Gastroesophageal sphincter (tissue), 4 donors: ENCODE data around the gene PRSS58. TPM values are rescaled to one million over a fixed set of nuclear protein-coding genes. Genes with fewer than 3 reads are reported as not detected.

ENCODE experiments used
- ATAC-seq: fragments of 150-250 bp; one replicate; pipeline ENCODE4 v1.9.1; 2016; ENCODE audit warnings: mild to moderate bottlenecking, moderate library complexity
- H3K27ac ChIP-seq, 4 donors: fragments of 200-600 bp; sonication (generic) in 3 of 4; 1 replicate in 3 of 4; 2 replicates in 1 of 4; pipeline ENCODE4 v1.5.1; 2016 to 2019
- H3K27me3 ChIP-seq: fragments of 200-600 bp; sonication (generic); one replicate; pipeline ENCODE4 v1.5.1; 2019
- H3K36me3 ChIP-seq, 2 donors: fragments of 200-600 bp; sonication (generic); one replicate each; pipeline ENCODE4 v1.5.1; 2019; ENCODE audit warnings: control low read depth in 1 of 2
- H3K4me1 ChIP-seq, 3 donors: fragments of 200-600 bp; sonication (generic); 1 replicate in 2 of 3; 2 replicates in 1 of 3; pipeline ENCODE4 v1.5.1; 2016 to 2019; ENCODE audit warnings: control low read depth in 2 of 3
- H3K4me3 ChIP-seq, 2 donors: fragments of 200-600 bp; sonication (generic); one replicate each; pipeline ENCODE4 v1.5.1; 2019; ENCODE audit warnings: mild to moderate bottlenecking in 1 of 2, moderate library complexity in 1 of 2
- H3K9me3 ChIP-seq, 3 donors: fragments of 200-600 bp; sonication (generic); one replicate each; pipeline ENCODE4 v1.5.1; 2017 to 2019; ENCODE audit warnings: control low read depth in 2 of 3
- EP300 ChIP-seq: sonication (generic); formaldehyde crosslinking; IDR thresholded peaks from one replicate; pipeline ENCODE4 v1.6.1; 2017; ENCODE audit warnings: antibody characterized with exemption, mild to moderate bottlenecking
- POLR2A ChIP-seq, 2 donors: fragments of 450-650 bp; IDR thresholded peaks; one replicate each; pipeline ENCODE4 v1.6.1; 2017; ENCODE audit warnings: antibody characterized with exemption in 2 of 2, mild to moderate bottlenecking in 2 of 2, moderate library complexity in 1 of 2
- POLR2AphosphoS5 ChIP-seq: sonication (generic); formaldehyde crosslinking; IDR thresholded peaks from one replicate; pipeline ENCODE4 v1.6.1; 2017; ENCODE audit warnings: antibody characterized with exemption
- WGBS, 2 donors: methylation state at CpG; one replicate each; pipeline ENCODE4 v1.1.5; 2018; ENCODE audit warnings: low coverage in 1 of 2; 5-methylcytosine and 5-hydroxymethylcytosine counted together
- total RNA-seq, 4 donors: library from RNA; depleted of rRNA; stranded (reverse); fragments of >200 nt; gene quantifications; one replicate each; pipeline ENCODE4 v1.1.0, GENCODE V29; 2016
- TF ChIP-seq, protein P1 (sequence below), 4 experiments: fragments of 200-600 bp in 2 of 4; fragments of 450-650 bp in 2 of 4; sonication (generic) in 1 of 4; IDR thresholded peaks; one replicate each; pipeline ENCODE4 v1.5.1; 2017 to 2019; ENCODE audit warnings: antibody characterized with exemption in 4 of 4, mild to moderate bottlenecking in 2 of 4, moderate library complexity in 2 of 4

Gene PRSS58, protein sequence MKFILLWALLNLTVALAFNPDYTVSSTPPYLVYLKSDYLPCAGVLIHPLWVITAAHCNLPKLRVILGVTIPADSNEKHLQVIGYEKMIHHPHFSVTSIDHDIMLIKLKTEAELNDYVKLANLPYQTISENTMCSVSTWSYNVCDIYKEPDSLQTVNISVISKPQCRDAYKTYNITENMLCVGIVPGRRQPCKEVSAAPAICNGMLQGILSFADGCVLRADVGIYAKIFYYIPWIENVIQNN
- not detected for total RNA-seq

DNA sequence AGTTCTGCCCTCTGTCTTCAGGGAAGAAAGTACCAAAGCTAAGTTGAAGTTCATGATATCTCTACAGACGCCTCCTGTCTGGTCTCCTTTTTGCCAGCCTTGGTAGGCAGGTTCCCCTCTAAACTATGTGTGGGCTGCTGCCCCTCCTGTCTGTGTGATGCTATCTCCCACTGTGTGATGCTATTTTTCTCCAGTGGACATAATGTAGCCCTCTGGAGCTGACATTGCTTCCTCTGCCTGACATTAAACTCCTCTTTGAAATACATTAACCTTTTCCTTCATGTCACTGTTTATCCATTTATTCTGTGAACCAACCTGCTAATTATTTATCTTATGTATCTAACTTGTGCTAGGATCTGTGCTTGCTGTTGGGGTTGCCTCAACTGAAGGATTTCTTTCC lies at the start of gene PRSS58:
PRSS58 (minus strand) TSS at position 101 of the 400 bp plus-strand sequence. CDS start 351 bp downstream, outside the sequence.
- Histone ChIP-seq H3K27me3 (no peaks in the 10 kb centered on the region), H3K4me1 (no peaks in the 10 kb centered on the region), H3K9me3 (no peaks in the 10 kb centered on the region), H3K36me3 (no peaks in the 10 kb centered on the region), H3K4me3 (no peak within 1 kb of the TSS), H3K27ac (no peak within 1 kb of the TSS)
- no peak for ATAC-seq
- TF ChIP-seq EP300 (no peak), POLR2AphosphoS5 (no peak), POLR2A (IDR thresholded peaks at IDR 0.05) (no peak)
- TF ChIP-seq, protein P1, sequence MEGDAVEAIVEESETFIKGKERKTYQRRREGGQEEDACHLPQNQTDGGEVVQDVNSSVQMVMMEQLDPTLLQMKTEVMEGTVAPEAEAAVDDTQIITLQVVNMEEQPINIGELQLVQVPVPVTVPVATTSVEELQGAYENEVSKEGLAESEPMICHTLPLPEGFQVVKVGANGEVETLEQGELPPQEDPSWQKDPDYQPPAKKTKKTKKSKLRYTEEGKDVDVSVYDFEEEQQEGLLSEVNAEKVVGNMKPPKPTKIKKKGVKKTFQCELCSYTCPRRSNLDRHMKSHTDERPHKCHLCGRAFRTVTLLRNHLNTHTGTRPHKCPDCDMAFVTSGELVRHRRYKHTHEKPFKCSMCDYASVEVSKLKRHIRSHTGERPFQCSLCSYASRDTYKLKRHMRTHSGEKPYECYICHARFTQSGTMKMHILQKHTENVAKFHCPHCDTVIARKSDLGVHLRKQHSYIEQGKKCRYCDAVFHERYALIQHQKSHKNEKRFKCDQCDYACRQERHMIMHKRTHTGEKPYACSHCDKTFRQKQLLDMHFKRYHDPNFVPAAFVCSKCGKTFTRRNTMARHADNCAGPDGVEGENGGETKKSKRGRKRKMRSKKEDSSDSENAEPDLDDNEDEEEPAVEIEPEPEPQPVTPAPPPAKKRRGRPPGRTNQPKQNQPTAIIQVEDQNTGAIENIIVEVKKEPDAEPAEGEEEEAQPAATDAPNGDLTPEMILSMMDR (IDR thresholded peaks at IDR 0.05) = no peak
- WGBS, 2 donors = 57 to 82% methylated on average over 1 of the region's 1 CpG

DNA sequence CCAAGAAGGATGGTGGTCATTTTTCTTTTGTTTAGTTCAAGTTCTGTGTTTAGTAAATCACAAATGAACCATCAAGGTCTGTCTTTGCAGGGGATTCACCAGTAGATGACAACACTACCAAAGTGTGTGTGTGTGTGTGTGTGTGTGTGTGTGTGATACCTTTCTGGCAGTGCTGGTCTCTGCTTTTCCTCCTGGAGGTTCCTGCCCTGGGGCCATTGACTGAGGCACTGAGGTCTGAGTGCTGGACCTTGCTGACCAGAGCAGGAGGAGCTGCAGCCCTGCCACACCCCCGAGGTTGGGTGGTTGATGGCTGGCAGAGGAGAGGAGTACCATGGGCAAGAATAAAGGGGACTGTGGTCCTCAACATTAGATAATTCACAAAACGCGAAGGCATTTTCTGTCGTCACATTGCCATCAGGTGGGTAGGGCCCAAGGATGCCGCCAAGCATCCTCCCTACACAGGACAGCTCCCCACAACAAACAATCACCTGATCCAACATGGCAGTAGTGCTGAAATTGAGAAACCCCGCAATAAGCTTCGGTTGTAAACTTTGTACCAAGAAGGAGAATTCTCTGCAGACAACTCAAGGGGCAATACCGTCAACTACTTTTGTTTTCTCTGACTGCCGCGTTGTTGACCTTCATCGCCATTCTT lies 49.5 kb upstream of the PRSS58 start:
- TF ChIP-seq, protein P1 (IDR thresholded peaks at IDR 0.05) = no peak
- TF ChIP-seq POLR2A (IDR thresholded peaks at IDR 0.05) (no peak), EP300 (no peak)
- Histone ChIP-seq H3K27me3 (peaks cover 6% of the 10 kb centered on the region), H3K36me3 (no peaks in the 10 kb centered on the region), H3K27ac (no peak overlapping the region), H3K4me3 (no peak overlapping the region), H3K4me1 (no peaks in the 10 kb centered on the region), H3K9me3 (no peaks in the 10 kb centered on the region)
- no peak for ATAC-seq
- WGBS, 2 donors = 78% methylated on average over 6 of the region's 11 CpGs; no CpG with 5 or more reads in 1 of the 2 donors

DNA sequence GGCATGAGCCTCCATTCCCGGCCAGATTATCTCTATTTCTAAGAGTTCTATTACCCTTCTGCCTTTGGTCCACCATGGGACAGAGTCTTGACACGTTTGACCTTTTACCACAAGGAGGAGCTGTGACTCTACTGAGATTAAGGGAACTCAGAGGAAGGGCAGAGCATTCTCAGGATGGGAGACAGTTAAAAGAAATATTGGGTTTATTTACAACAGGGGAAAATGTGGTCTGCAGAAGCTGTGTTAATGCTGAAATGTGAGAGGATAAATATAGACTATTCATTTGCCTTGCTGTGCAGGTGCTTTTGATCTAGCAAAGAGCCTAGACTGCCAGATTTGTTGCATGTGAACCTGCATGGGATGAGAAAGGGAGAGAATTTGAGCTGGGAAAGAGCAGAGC lies 45.8 kb upstream of the PRSS58 start:
- ATAC-seq = no peak
- Histone ChIP-seq H3K36me3 (no peaks in the 10 kb centered on the region), H3K9me3 (no peaks in the 10 kb centered on the region), H3K27ac (no peak overlapping the region), H3K4me1 (no peaks in the 10 kb centered on the region), H3K4me3 (no peak overlapping the region), H3K27me3 (peaks cover 11% of the 10 kb centered on the region)
- TF ChIP-seq EP300 (no peak), POLR2A (IDR thresholded peaks at IDR 0.05) (no peak), POLR2AphosphoS5 (no peak)
- TF ChIP-seq, protein P1 (IDR thresholded peaks at IDR 0.05) = no peak
- 0 to 30% methylated on average over 1 to 2 of the region's 2 CpGs for WGBS, 2 donors

DNA sequence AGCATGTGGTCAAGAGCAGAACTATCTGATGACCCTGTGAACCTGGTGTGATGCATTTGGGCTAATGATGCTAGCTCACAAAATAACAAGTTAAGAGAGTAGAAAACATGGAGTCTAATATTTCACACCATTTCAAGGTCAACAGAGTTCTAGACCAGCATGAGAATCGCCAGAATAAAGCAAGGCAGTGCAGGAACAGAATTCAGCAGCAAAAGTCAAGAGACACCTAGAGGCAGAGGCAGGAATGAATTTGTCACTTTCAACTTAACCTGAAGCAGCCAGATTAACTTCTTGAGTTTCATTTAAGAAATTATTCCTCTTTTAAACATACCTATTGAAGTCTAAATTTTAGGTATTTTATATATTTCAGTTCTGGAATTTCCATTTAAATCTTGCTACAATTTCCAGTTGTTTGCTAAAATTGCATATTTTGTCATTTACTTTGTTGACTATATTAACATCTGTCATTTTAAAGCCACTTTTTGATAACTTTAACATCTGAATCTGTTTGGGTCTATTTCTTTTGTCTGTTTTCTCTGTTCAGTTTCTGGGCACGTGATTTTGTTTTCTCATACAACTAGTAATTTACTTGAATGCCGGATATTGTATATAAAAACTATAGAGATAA lies 44.2 kb upstream of the PRSS58 start:
- Histone ChIP-seq H3K4me1 (no peaks in the 10 kb centered on the region), H3K36me3 (no peaks in the 10 kb centered on the region), H3K27me3 (peaks cover 11% of the 10 kb centered on the region), H3K4me3 (no peak overlapping the region), H3K9me3 (no peaks in the 10 kb centered on the region), H3K27ac (no peak overlapping the region)
- 39 to 52% methylated on average over 3 of the region's 3 CpGs for WGBS, 2 donors
- ATAC-seq = no peak
- no peak for TF ChIP-seq POLR2A (IDR thresholded peaks at IDR 0.05)
- no peak for TF ChIP-seq POLR2AphosphoS5
- TF ChIP-seq, protein P1 (IDR thresholded peaks at IDR 0.05) = no peak
- no peak for TF ChIP-seq EP300
